GM18507 (cell line): ENCODE measurements around the gene ACOX1.

ENCODE experiments used
- DNase-seq: peaks from one replicate; pipeline ENCODE4 v3.0.0; 2011; ENCODE audit warnings: low read depth; ENCODE audit not compliant: insufficient read length; ENCODE audit errors: extremely low spot score
- FAIRE-seq: peaks from 2 replicates; lab custom pipeline; 2011; peaks lifted over from hg19 to GRCh38; lab: Jason Lieb, UNC

Gene ACOX1

GRCh38 chr17:75896415-75897159 is 82.4 kb downstream of the ACOX1 start, which contains the start of gene TRIM65:
Gene TRIM65, minus strand, starts transcription at chr17:75896951. Its CDS starts 14 bp downstream, at chr17:75896937.
- DNase-seq: peak; percentile 79
- FAIRE-seq: peak; percentile 78

- FAIRE-seq: peak; percentile 31
- DNase-seq: no peak
Observed at GRCh38 chr17:75895370-75896155, 83.4 kb downstream of the ACOX1 start.

- DNase-seq (no peak), FAIRE-seq (no peak)
Observed at GRCh38 chr17:75894049-75894733, 84.8 kb downstream of the ACOX1 start.

GRCh38 chr17:75893305-75894048 is 85.5 kb downstream of the ACOX1 start:
- FAIRE-seq (no peak), DNase-seq (no peak)

- FAIRE-seq (no peak), DNase-seq (no peak)
Observed at GRCh38 chr17:75892556-75893224, 86.3 kb downstream of the ACOX1 start.

GRCh38 chr17:75891605-75892555 is 87.1 kb downstream of the ACOX1 start:
- DNase-seq: no peak
- FAIRE-seq: no peak
